Activated T-cell treated with anti-CD3 and anti-CD28 coated beads for 4 hours (primary cell): ENCODE measurements around the gene ERGIC1.
"Not testable (repeated sequence)": the region's sequence is repeated elsewhere in the genome, so short reads cannot be mapped to it uniquely, and the experiment has no call there.

Experiments
- DNase-seq: peaks from one replicate; pipeline ENCODE4 v3.0.0-alpha.2; 2020

The ERGIC1 gene

DNA sequence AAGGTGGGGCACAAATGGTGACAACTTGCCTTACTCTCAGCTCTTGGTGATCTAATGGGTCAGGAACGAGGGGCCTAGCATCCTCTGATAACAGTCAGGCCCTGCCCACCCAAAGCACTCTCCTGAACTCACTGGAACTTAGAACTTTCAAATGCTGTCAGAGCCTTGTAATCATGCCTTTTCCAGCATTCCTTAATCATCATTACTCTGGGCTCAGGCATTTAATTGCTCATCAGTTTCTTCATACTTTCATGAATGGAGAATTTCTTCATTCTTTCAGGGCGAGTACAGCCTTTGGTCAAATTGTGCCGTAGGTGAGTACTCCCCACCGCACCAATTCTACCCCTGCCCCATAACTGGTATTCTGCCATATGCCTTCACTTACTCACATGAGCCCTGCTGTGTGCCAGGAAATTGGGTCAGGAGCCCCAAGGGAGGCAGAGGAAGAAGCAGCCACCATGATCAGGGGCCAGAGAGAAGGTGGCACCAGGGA lies 32.8 kb upstream of the ERGIC1 start:
- no peak for DNase-seq

GRCh38 chr5:172802112-172802511 lies 31.9 kb upstream of the ERGIC1 start:
- DNase-seq = no peak

DNA sequence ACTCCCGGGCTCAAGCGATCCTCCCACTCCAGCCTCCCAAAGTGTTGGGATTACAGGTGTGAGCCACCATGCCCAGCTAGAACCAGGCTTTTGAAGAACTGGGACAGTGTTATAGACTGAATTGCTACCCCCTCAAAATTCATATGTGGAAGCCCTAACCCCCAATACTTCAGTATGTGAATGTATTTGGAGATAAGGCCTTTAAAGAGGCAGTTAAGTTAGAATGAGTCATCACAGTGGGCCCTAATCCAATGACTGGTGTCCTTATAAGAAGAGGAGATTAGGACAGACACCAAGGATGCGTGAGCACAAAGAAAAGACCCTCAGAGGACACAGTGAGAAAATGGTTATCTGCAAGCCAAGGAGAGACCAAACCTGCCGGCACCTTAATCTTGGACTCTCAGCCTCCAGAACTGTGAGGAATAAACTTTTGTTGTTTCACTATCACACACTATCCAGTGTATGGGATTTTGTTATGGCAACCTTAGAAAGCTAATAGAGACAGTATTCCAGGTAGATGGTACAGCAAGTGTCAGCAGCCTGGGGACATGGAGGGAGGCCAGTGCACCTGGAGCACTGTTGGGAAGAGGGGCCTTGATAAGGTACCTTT lies 31.4 kb upstream of the ERGIC1 start:
- no peak for DNase-seq

GRCh38 chr5:172805018-172805683 lies 28.9 kb upstream of the ERGIC1 start:
- no peak for DNase-seq

- no peak for DNase-seq
These were observed 28.3 kb upstream of the ERGIC1 start for GRCh38 chr5:172805736-172806255.

- peak; percentile 85 for DNase-seq
These were observed 27.0 kb upstream of the ERGIC1 start for GRCh38 chr5:172806897-172807672.

GRCh38 chr5:172807766-172808311 lies 26.2 kb upstream of the ERGIC1 start:
- DNase-seq = no peak

GRCh38 chr5:172809774-172810173 lies 24.3 kb upstream of the ERGIC1 start:
- no peak for DNase-seq

DNA sequence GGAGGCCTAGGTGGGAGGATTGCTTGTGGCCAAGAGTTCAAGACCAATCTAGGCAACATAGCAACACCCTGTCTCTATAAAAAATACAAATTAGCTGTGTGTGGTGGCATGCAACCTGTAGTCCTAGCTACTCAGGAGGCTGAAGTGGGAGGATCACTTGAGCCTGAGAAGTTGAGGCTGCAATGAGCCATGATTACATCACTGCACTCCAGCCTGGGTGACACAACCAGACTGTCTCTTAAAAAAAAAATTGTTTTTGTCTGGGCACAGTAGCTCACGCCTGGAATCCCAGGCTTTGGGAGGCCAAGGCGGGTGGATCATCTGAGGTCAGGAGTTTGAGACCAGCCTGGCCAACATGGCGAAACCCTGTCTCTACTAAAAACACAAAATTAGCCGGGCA lies 23.1 kb upstream of the ERGIC1 start:
- DNase-seq = not testable (repeated sequence)

DNA sequence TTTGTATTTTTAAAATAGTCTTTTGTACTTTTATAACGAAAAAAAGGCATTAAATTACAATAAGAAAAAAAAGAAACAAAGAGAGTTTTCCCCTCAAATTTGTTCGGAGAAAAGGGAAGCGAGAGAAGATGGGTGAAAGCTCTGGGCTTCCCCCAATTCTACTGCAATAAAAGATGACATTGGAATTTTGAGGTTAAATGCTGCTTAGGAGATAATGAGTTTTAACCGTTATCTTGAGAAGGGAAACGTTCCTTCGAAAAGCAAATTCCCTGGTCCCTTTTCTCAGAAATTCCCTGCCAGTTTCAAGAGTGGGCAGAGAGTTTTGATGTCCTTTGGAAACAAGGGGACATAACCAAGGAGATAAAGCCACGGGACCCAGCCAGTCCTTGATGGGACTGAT lies 18.4 kb upstream of the ERGIC1 start:
- DNase-seq = no peak

DNA sequence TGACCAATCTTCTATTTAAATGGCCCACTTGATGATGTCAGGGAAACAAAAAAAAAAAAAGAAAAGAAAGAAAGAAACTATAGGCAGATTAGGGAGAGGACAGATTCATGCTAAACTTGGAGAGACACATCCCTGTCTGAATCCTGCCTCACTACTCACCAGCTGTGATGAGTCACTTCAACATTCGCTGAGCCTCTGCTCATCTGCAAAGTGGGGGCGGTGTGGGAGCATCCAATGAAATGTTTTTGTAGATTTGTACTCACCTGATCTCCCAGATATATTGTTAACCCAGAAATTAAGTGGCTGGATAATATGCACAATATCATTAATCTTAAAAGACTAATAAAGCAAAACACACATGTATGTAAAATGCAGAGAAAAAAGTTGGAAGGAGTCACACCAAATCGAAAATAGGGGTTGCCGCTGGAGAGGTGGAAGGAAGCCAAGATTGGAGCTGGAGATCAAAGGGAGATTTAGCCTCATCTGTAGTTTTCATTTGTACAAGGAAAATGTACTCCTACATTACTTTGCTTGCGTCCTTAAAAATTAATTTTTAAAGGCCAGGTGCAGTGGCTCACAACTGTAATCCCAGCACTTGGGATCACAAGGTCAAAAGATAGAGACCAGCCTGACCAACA lies 17.0 kb upstream of the ERGIC1 start:
- DNase-seq = no peak

GRCh38 chr5:172817664-172818063 lies 16.4 kb upstream of the ERGIC1 start:
- DNase-seq = no peak

GRCh38 chr5:172818081-172818480 lies 16.0 kb upstream of the ERGIC1 start:
- DNase-seq = no peak

- DNase-seq = no peak
These were observed 14.5 kb upstream of the ERGIC1 start for GRCh38 chr5:172819569-172819968.

- DNase-seq = peak; percentile 55
These were observed 13.8 kb upstream of the ERGIC1 start for GRCh38 chr5:172820046-172820767.

- DNase-seq = no peak
These were observed 12.6 kb upstream of the ERGIC1 start for GRCh38 chr5:172821340-172821985.

DNA sequence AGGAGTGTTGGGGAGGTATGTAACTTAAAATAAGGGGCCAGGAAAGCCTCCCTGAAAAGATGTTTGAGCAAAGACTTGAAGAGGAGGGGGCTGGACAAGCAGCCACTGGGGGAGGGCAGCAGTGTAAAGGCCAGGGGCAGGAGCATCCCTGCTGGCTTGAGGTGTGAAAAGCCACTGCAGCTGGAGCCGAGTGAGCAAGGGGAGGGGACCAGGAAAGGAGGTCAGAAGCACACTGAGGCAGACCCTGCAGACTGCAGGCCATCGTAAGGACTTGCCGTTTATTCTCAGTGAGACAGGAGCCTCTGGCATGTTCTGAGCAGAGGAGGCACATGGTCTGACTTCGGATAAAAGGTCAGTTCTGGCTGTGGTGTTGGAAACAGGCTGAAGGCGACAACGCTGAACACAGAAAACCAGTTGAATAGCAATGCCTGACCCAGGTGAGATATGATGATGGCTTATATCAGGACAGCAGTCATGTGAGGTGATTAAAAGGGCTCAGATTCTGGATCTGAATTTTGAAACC lies 10.2 kb upstream of the ERGIC1 start:
- DNase-seq = no peak

GRCh38 chr5:172825610-172826204 lies 8.3 kb upstream of the ERGIC1 start:
- DNase-seq = no peak

- no peak for DNase-seq
These were observed 6.2 kb upstream of the ERGIC1 start for GRCh38 chr5:172827841-172828240.

- DNase-seq = no peak
These were observed 5.1 kb upstream of the ERGIC1 start for GRCh38 chr5:172828911-172829431.
